Measurements from ENCODE around the gene EEF1A2.
A peak's percentile ranks its signal among the peaks of the same experiment; 100 is the strongest.

Gene EEF1A2

GRCh38 chr20:63498960-63499337, at the start of gene EEF1A2:
TSS of gene EEF1A2 (minus strand) at chr20:63499083. CDS start at chr20:63497763, 1,320 bp downstream.
- peak in 1 of 2 donors; percentile 41 for DNase-seq (ENCODE audit: low read depth in 2 of 2)

- no peak for DNase-seq (ENCODE audit: low read depth in 2 of 2)
Measured at GRCh38 chr20:63548542-63548941, 49.7 kb upstream of the EEF1A2 start.

DNA sequence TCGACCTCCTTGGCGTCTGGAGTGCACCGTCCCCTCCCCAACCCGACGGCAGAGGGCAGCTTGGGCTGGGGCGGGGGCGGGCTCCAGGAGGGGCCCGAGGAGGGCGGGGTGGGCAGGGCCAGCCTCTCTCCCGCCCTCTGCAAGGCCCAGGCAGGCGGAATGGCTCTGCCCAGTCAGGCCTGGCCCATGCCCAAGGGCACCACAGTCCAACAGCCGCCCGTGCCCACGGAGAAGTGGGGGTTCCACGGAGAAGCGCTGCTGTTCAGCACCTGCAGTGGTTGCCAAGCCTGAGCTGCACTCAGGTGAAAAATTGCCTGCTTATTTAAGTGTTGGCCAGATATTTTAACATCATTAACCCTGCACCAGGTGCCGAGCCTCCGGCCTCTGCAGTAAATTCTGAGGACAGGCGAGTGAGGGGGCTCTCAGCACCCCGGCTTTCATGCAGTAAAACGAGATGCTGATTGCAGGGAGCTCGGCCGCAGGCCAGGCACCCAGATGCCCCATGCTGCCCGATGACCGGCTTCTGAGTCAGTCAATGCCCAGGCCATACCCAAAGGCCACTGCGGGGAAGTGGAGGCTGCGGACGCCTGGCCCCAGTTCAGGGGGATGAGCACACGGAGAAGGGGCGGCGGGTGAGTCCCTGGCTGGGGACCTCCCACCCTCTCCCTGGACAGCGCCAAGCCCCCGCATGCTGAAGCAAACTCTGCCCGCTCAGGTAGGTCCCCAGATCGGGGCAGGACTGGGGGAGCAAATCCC, 49.0 kb upstream of the EEF1A2 start, which contains the start of gene SRMS:
TSS of gene SRMS (minus strand) at position 25 of the 756 bp plus-strand sequence. CDS start 286 bp downstream, outside the sequence.
- no peak for DNase-seq (ENCODE audit: low read depth in 2 of 2)

DNA sequence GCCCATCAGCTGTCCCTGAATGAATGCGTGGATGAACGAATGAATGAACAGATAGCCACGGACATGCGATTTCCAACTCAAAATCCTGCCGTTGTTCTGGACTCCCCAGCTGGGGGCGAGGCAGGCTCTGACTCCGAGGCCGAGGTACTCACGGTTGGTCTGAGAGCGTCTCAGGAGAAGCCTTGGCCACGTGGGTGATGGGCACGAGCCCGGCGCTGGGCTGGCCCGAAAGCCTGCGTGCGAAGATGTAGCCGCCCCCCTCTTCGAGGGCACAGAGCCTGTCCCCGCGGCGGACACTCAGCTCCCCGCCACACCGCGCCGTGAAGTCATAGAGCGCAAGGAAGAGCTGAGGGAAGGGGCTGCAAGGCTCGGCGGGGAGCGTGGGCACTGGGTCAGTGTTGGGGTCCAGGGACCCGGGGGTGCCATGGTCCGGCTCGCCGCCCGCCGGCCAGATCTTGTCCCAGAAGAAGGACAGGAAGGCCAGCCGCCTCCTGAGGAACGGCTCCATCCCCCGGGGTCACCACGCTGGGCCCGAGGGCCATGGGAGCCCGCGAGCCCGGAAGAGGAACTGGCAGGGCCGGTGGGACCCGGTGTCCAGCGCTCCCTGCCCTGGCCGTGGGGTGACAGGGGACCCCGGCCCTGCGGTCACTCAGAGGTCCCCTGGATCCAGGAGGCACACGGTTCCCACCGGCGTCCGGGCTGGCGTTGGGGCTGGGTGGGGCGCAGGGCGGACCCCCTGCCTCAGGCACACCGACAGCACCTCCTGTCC, 48.3 kb upstream of the EEF1A2 start:
- DNase-seq (ENCODE audit: low read depth in 2 of 2), result no peak

GRCh38 chr20:63546256-63546955, 47.5 kb upstream of the EEF1A2 start:
- DNase-seq (ENCODE audit: low read depth in 2 of 2), result no peak

- DNase-seq (ENCODE audit: low read depth in 2 of 2), result no peak
Measured at GRCh38 chr20:63545814-63546213, 46.9 kb upstream of the EEF1A2 start.

- no peak for DNase-seq (ENCODE audit: low read depth in 2 of 2)
Measured at GRCh38 chr20:63544958-63545516, 46.2 kb upstream of the EEF1A2 start.

GRCh38 chr20:63544241-63544957, 45.5 kb upstream of the EEF1A2 start:
- DNase-seq (ENCODE audit: low read depth in 2 of 2), result no peak

- no peak for DNase-seq (ENCODE audit: low read depth in 2 of 2)
Measured at GRCh38 chr20:63543733-63544132, 44.9 kb upstream of the EEF1A2 start.

DNA sequence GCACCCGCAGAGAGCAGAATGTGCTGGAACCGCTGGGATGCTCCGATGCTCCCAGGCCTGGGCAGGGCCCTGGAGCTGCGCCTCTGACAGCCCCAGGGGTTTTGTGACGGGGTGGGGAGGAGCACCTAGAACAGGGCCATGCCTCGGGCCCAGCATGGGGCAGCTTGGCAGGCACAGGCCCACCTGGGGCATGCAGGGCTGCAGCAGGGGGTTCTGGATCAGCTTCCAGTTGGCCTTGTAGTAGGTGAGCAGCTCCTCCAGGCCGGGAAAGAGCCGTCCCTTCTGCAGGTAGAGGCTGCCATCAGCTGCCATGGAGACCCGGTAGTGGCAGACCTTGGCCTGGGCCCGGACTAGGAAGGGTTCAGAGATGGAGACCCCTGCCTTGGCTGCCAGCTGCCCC, 44.2 kb upstream of the EEF1A2 start:
- DNase-seq (ENCODE audit: low read depth in 2 of 2), result no peak

GRCh38 chr20:63542696-63543095, 43.8 kb upstream of the EEF1A2 start:
- DNase-seq (ENCODE audit: low read depth in 2 of 2), result no peak

GRCh38 chr20:63542031-63542559, 43.2 kb upstream of the EEF1A2 start:
- DNase-seq (ENCODE audit: low read depth in 2 of 2), result no peak

- DNase-seq (ENCODE audit: low read depth in 2 of 2), result no peak
Measured at GRCh38 chr20:63541371-63541770, 42.5 kb upstream of the EEF1A2 start.

DNA sequence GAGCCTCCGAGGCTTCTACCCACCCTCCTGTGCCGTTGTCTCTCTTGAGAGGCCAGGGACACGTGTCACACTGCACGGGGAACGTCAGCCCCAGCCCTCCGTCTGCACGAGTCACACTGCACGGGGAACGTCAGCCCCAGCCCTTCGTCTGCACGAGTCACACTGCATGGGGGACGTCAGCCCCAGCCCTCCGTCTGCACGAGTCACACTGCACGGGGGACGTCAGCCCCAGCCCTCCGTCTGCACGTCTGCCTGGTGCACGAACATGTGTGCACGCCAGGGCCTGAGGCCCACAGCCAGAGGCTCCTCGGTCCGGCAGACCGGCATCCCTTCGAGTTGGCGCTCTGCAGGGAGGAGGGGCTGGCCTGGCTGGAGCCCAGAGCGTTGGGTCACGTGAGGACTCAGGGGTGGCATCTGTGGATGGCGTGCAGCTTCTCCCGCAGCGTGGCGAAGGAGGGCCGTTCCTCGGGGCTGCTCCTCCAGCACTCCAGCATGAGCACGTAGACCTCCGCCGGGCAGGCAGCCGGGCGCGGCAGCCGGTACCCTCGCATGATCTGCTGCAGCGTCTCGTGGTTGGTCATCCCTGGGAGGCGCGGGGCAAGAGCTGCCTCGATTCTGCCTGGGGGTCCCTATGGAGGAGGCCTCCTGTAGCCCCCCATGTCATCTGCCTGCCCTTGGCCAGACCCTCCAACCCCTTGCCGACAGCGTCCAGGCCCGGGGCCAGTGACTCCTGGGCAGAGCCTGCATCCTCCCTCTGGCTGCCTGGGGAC, 41.7 kb upstream of the EEF1A2 start:
- DNase-seq (ENCODE audit: low read depth in 2 of 2), result no peak

GRCh38 chr20:63539441-63540370, 40.8 kb upstream of the EEF1A2 start:
- no peak for DNase-seq (ENCODE audit: low read depth in 2 of 2)

GRCh38 chr20:63539092-63539430, 40.2 kb upstream of the EEF1A2 start:
- DNase-seq (ENCODE audit: low read depth in 2 of 2), result no peak

- DNase-seq (ENCODE audit: low read depth in 2 of 2), result no peak
Measured at GRCh38 chr20:63538204-63539091, 39.6 kb upstream of the EEF1A2 start.

GRCh38 chr20:63537525-63538203, 38.8 kb upstream of the EEF1A2 start:
- peak; percentile 87 for DNase-seq (ENCODE audit: low read depth in 2 of 2)
